Mesenchymal stem cell (in vitro differentiated cells and primary cell): ENCODE measurements around the gene CACFD1.

Experiments used
- DNase-seq: peaks from one replicate; pipeline ENCODE4 v3.0.0-alpha.2; 2013
- H2AFZ ChIP-seq: one replicate; pipeline ENCODE4 v1.6.1; 2013; ENCODE audit warnings: low read depth, mild to moderate bottlenecking, control low read depth, inconsistent platforms, low read length, moderate library complexity
- H2AK5ac ChIP-seq: 2 replicates; pipeline ENCODE4 v1.6.1; 2013; ENCODE audit warnings: low read length, moderate library complexity, mild to moderate bottlenecking, inconsistent platforms; ENCODE audit not compliant: severe bottlenecking
- H2BK120ac ChIP-seq: one replicate; pipeline ENCODE4 v1.6.1; 2013; ENCODE audit warnings: low read depth, mild to moderate bottlenecking, inconsistent platforms, low read length, moderate library complexity
- H2BK12ac ChIP-seq, 2 experiments: one replicate each; pipeline ENCODE4 v1.6.1; 2013; ENCODE audit warnings: inconsistent platforms in 2 of 2, low read length in 2 of 2, mild to moderate bottlenecking in 2 of 2, moderate library complexity in 2 of 2, control low read depth in 1 of 2
- H2BK15ac ChIP-seq: one replicate; pipeline ENCODE4 v1.6.1; 2013; ENCODE audit warnings: mild to moderate bottlenecking, low read depth, inconsistent platforms; ENCODE audit not compliant: poor library complexity, severe bottlenecking
- H2BK5ac ChIP-seq: 2 replicates; pipeline ENCODE4 v1.6.1; 2013; ENCODE audit warnings: low read depth, mild to moderate bottlenecking, low read length, control low read depth, inconsistent platforms; ENCODE audit not compliant: poor library complexity, severe bottlenecking
- H3K14ac ChIP-seq, 2 experiments: one replicate each; pipeline ENCODE4 v1.6.1; 2013; ENCODE audit warnings: inconsistent platforms in 2 of 2, low read length in 2 of 2, control low read depth in 1 of 2, mild to moderate bottlenecking in 1 of 2, moderate library complexity in 1 of 2
- H3K18ac ChIP-seq, 2 experiments: one replicate each; pipeline ENCODE4 v1.6.1; 2013; ENCODE audit warnings: inconsistent platforms in 2 of 2, low read length in 2 of 2, control low read depth in 1 of 2, low read depth in 1 of 2, mild to moderate bottlenecking in 1 of 2
- H3K23ac ChIP-seq, 2 experiments: one replicate each; pipeline ENCODE4 v1.6.1; 2013; ENCODE audit warnings: inconsistent platforms in 2 of 2, low read length in 2 of 2, mild to moderate bottlenecking in 2 of 2, moderate library complexity in 2 of 2, control low read depth in 1 of 2
- H3K27ac ChIP-seq: 2 replicates; pipeline ENCODE4 v1.5.1; 2013; ENCODE audit warnings: mild to moderate bottlenecking, moderate library complexity, low read length, control low read depth, inconsistent platforms; ENCODE audit not compliant: poor library complexity, severe bottlenecking
- H3K27me3 ChIP-seq, 2 experiments: 2 replicates each; pipeline versions ENCODE4 v1.6.1 to v1.7.0; 2013; ENCODE audit warnings: low read length in 2 of 2, mild to moderate bottlenecking in 2 of 2, moderate library complexity in 2 of 2, control low read depth in 1 of 2, inconsistent platforms in 1 of 2; ENCODE audit not compliant: control insufficient read depth in 1 of 2, insufficient read depth in 1 of 2
- H3K36me3 ChIP-seq, 2 experiments: 2 replicates each; pipeline versions ENCODE4 v1.6.1 to v1.7.0; 2013; ENCODE audit warnings: low read length in 2 of 2, control low read depth in 1 of 2, inconsistent platforms in 1 of 2, low read depth in 1 of 2, mild to moderate bottlenecking in 1 of 2; ENCODE audit not compliant: insufficient read depth in 2 of 2, control insufficient read depth in 1 of 2
- H3K4ac ChIP-seq, 2 experiments: one replicate each; pipeline ENCODE4 v1.6.1; 2013; ENCODE audit warnings: inconsistent platforms in 2 of 2, low read length in 2 of 2, mild to moderate bottlenecking in 2 of 2, moderate library complexity in 2 of 2, control low read depth in 1 of 2, low read depth in 1 of 2
- H3K4me1 ChIP-seq: 2 replicates; pipeline ENCODE4 v1.6.1; 2013; ENCODE audit warnings: low read depth, low read length, control low read depth; ENCODE audit not compliant: control insufficient read depth, insufficient read depth
- H3K4me2 ChIP-seq: 2 replicates; pipeline ENCODE4 v1.6.1; 2013; ENCODE audit warnings: low read length, mild to moderate bottlenecking, inconsistent platforms; ENCODE audit not compliant: poor library complexity, severe bottlenecking
- H3K4me3 ChIP-seq, 2 experiments: 2 replicates each; pipeline versions ENCODE4 v1.5.1 to v1.7.0; 2013; ENCODE audit warnings: low read length in 2 of 2, mild to moderate bottlenecking in 2 of 2, control low read depth in 1 of 2, low read depth in 1 of 2; ENCODE audit not compliant: insufficient read depth in 1 of 2
- H3K79me1 ChIP-seq: replicated peaks from 2 replicates; pipeline ENCODE4 v1.6.1; 2013; ENCODE audit warnings: mild to moderate bottlenecking, control low read depth, low read length, inconsistent platforms; ENCODE audit not compliant: poor library complexity, severe bottlenecking
- H3K9ac ChIP-seq: 2 replicates; pipeline ENCODE4 v1.7.0; 2013; ENCODE audit warnings: mild to moderate bottlenecking, low read length, moderate library complexity
- H3K9me3 ChIP-seq: 2 replicates; pipeline ENCODE4 v1.7.0; 2013; ENCODE audit warnings: mild to moderate bottlenecking, low read length; ENCODE audit not compliant: control insufficient read depth
- H4K8ac ChIP-seq: one replicate; pipeline ENCODE4 v1.6.1; 2013; ENCODE audit warnings: inconsistent platforms, mild to moderate bottlenecking, low read length, moderate library complexity
- H4K91ac ChIP-seq: one replicate; pipeline ENCODE4 v1.6.1; 2013; ENCODE audit warnings: mild to moderate bottlenecking, low read length, inconsistent platforms
- WGBS: methylation state at CpG from one replicate; pipeline ENCODE4 v1.1.7; 2013; ENCODE audit warnings: mixed read lengths; 5-methylcytosine and 5-hydroxymethylcytosine counted together

Gene CACFD1

GRCh38 chr9:133520121-133520835 lies 60.5 kb downstream of the CACFD1 start:
- no peak overlapping the region for H4K8ac ChIP-seq
- no peak overlapping the region for H2BK12ac ChIP-seq
- H3K18ac ChIP-seq = no peak overlapping the region
- H3K79me1 ChIP-seq = no peaks in the 10 kb centered on the region
- no peak overlapping the region for H2AFZ ChIP-seq
- 92% methylated on average over 24 of the region's 24 CpGs for WGBS
- DNase-seq = no peak
- no peak overlapping the region for H3K14ac ChIP-seq
- no peak overlapping the region for H3K9ac ChIP-seq
- H3K4me2 ChIP-seq = no peak overlapping the region
- H2BK120ac ChIP-seq = no peak overlapping the region
- H2BK15ac ChIP-seq = no peak overlapping the region
- H3K4ac ChIP-seq = no peak overlapping the region
- no peak overlapping the region for H3K4me3 ChIP-seq
- H3K23ac ChIP-seq = no peak overlapping the region
- no peak overlapping the region for H3K27ac ChIP-seq
- H2AK5ac ChIP-seq = no peak overlapping the region
- no peak overlapping the region for H2BK5ac ChIP-seq
- peaks cover 2% of the 10 kb centered on the region for H3K4me1 ChIP-seq
- no peaks in the 10 kb centered on the region for H3K36me3 ChIP-seq
- no peaks in the 10 kb centered on the region for H3K9me3 ChIP-seq
- H4K91ac ChIP-seq = no peak overlapping the region
- H3K27me3 ChIP-seq = peaks cover 52 to 64% of the 10 kb centered on the region in 2 experiments
